NCI-H82 (cell line): ENCODE data around the gene FBXO45.
"Not testable (repeated sequence)": the region's sequence is repeated elsewhere in the genome, so short reads cannot be mapped to it uniquely, and the experiment has no call there.

Experiments
- DNase-seq: peaks from one replicate; lab custom pipeline; 2025; lab: John Stamatoyannopoulos, UW

Gene FBXO45

GRCh38 chr3:196568246-196569002 lies at the start of gene FBXO45, which contains the start of gene WDR53:
Gene FBXO45, plus strand, starts transcription at chr3:196568660. Its CDS starts 325 bp downstream, at chr3:196568985.
Gene WDR53, minus strand, starts transcription at chr3:196568554. Its CDS starts 7,079 bp downstream, at chr3:196561475.
- peak; percentile 98 for DNase-seq

DNA sequence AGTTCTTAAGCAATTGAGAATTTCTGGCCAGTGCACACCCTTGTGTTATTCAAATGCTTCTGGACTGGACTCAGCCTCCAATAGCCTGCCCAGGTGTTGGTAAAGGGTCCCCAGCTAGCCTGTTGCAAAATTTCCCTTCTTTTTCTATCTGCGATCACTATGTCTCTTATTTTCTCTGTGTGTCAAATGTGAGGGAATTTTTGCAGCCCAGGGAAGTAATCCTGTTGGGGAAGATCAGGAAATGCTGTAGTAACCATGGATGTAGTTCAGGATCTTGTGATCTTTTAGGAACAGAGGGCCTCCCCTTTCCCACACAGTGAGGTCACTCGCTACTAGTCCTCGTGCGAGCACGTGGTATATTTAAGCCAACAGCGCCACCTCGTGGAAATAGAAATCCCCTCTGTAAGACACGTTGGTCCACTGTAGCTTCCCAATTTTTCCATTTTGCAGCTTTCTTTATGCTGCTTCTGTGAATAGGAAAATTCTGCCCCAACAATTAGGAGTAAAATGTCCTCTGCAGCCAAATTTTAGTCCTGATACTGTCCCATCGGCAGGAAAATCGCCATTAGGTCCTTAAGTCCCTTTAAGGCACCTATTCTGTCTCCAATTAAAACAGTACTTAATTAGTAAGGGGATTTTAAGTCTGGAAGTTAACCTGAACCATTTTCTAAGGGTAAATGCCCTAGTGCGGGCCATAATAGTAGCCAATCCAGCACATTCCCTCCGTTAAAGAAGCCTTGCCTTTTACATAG lies 49.3 kb upstream of the FBXO45 start:
- DNase-seq, result peak; percentile 95

DNA sequence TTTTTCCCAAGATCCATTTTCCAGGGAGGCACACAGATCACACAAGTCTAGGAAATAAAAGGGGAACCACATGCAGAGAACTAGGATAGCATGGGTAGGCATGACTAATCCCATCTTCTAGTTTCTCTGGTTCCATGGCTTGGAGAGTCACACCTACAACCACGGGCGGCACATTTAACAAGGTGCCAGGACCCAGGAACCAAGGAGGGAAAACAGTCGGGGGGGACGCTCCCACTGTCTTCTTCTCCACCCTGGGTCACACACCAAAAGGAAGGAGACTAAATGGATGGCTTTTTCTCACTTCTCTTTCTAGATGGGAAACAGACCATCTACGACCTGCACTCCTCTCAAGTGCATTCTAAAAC lies 48.8 kb upstream of the FBXO45 start:
- DNase-seq, result no peak

DNA sequence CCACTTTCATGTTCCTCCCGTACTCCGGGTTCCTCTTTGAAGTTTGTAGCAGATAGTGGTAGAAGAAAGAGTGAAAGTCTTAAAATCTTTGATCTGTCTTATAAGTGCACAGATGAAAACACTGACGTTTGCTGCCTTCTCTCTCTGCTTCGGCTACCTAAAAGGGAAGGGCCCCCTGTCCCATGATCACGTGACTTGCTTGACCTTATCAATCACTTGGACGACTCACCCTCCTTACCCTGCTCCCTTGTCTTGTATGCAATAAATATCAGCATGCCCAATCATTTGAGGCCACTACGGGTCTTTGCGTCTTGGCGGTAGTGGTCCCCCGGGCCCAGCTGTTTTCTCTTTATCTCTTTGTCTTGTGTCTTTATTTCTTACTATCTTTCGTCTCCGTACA lies 47.2 kb upstream of the FBXO45 start:
- DNase-seq, result not testable (repeated sequence)

- DNase-seq, result no peak
Measured at GRCh38 chr3:196523841-196524240, 44.6 kb upstream of the FBXO45 start.

GRCh38 chr3:196524527-196524926 lies 43.9 kb upstream of the FBXO45 start:
- DNase-seq, result peak; percentile 81

DNA sequence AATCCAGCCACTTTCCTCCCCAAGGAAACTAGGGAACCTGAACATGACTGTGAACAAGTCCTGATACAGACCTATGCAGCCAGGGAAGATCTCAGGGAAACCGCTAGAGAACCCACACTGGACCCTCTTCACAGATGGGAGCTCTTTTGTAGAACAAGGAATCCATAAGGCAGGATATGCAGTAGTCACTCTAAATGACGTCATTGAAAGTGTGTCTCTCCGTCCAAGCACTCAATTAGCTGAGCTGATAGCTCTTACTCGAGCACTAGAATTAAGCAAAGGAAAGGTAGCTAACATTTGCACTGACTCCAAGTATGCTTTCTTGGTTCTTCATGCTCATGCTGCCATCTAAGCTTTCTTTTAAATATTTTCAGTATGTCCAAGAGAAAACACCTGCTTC lies 43.3 kb upstream of the FBXO45 start:
- DNase-seq, result no peak

DNA sequence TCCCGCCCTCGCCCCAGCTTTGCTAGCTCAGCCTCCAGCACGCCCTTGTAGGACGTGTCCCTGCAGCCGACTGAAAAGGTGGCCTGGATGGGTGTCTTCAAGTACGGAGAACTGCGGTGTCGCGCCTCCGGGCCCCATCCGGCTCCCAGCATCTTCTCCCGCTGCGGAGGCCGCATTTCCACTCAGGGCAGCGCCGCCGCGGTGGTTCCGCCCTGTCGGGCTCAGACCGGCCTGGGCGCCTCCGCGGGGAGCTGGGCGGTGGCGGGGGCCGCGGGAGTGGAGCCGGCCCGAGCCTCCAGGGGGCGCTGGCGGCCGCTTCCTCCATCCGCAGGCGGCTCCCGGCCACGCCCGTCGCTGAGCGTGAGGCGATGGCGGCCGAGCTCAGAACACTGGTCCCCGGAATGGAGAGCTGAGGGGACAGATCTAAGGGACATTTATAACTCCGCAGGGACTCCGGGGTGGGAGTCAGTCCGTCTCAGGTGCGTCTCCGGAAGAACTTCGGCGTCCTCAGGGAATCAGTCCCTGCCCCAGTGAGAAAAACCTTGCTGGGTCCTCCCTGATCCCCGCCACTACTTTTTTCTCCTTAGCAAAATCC lies 39.7 kb upstream of the FBXO45 start:
- DNase-seq, result peak; percentile 52

- no peak for DNase-seq
Measured at GRCh38 chr3:196531418-196531817, 37.0 kb upstream of the FBXO45 start.

DNA sequence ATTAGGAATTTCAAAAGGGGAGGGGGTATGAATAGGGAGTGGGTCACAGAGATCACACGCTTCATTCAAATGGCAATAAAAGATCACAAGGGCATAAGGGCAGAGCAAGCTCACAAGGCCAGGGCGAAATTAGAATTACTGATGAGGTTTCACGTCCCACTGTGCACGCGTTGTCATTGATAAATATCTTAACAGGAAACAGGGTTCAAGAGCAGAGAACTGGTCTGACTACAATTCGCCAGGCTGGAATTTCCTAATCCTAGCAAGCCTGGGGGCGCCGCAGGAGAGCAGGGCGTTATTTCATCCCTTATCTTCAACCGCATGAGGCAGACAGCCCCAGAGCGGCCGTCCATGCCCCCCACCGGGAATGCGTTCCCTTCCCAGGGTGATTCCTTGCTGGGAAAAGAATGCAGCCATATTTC lies 35.2 kb upstream of the FBXO45 start:
- DNase-seq, result no peak

- peak; percentile 64 for DNase-seq
Measured at GRCh38 chr3:196537319-196537984, 31.0 kb upstream of the FBXO45 start.

GRCh38 chr3:196541684-196542445 lies 26.6 kb upstream of the FBXO45 start:
- no peak for DNase-seq

DNA sequence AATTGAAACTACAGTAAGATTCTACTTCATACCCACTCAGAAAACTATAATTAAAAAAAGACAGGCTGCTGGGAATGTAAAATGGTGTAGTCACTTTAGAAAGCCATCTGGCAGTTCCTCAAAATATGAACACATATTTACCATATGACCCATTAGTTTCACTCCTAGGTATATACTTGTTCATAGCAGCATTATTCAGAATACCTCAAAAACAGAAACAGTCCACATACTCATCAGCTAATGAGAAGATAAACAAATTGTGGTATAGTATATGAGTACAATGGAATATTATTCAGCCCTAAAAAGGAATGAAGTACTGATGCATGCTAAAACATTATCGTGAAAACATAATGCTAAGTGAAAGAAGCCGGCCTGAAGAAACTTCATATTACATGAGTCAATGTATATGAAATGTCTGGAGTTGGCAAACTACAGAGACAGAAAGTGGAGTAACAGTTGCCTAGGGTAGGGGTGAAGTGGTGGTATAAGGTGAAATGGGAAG lies 23.9 kb upstream of the FBXO45 start:
- no peak for DNase-seq

GRCh38 chr3:196546537-196546936 lies 21.9 kb upstream of the FBXO45 start:
- no peak for DNase-seq

DNA sequence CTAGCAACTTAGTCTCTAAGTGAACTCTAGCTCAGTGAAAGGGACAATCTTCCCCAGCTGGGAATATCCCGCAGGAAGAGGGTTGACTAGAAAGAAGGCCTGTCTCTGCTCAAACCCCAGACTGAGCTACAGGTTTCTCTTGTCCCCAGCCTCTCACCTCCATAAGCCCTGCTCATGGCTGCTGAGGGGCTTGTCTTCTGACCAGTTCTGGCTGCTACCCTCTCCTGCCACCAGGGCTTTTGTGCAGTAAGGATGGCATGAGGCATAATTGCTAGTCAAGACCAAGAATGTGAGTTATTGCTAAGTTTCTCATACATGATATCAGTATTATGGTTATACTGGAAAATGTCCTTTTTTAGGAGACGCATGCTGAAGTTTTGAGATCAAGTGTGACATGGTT lies 21.4 kb upstream of the FBXO45 start:
- DNase-seq, result no peak

DNA sequence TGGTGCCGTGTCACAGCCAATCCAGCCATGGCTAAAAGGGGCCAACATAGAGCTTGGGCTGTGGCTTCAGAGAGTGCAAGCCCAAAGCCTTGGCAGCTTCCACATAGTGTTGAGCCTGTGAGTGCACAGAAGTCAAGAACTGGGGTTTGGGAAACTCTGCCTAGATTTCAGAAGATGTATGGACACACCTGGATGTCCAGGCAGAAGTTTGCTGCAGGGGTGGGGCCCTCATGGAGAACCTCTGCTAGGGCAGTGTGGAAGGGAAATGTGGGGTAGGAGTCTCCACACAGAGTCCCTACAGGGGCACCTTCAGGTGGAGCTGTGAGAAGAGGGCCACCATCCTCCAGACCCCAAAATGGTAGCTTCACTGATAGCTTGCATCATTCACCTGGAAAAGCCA lies 19.1 kb upstream of the FBXO45 start:
- not testable (repeated sequence) for DNase-seq

- DNase-seq, result not testable (repeated sequence)
Measured at GRCh38 chr3:196550172-196550571, 18.3 kb upstream of the FBXO45 start.

GRCh38 chr3:196552253-196552652 lies 16.2 kb upstream of the FBXO45 start:
- DNase-seq, result no peak

DNA sequence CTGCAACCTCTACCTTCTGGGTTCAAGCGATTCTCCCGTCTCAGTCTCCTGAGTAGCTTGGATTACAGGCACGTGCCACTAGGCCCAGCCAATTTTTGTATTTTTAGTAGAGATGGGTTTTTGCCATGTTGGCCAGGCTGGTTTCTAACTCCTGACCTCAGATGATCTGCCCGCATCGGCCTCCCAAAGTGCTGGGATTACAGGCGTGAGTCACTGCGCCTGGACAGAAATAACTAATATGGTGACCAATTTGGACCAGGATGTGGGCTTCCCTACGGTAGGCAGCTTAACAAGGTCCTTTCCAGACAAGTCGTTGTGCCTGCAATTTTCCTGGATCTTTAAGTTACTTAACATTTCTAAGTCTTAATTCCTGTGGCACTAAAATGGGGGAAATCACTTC lies 14.9 kb upstream of the FBXO45 start:
- no peak for DNase-seq

DNA sequence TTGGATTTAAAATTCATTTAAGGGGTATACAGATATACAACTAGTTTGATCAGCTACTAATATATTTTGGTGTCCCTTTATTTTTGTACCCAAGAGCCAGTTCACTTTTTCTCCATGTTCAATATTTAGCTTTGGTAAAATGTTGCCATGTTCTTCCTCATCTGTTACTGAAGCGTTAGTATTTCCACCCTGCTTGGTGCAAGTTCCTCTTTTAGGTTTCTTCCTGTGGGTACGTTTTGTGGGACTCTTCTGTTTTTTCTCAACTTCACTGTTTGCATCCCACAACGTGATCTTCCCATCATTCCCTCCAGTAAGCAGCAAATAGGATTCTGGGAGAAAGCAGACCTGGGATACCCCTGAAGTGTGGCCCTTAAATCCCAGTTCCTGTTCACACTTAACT lies 14.3 kb upstream of the FBXO45 start:
- DNase-seq, result no peak

- DNase-seq, result no peak
Measured at GRCh38 chr3:196555295-196555694, 13.2 kb upstream of the FBXO45 start.
